ENCODE data around the gene GDF2. TPM values are rescaled to one million over a fixed set of nuclear protein-coding genes. Genes with fewer than 3 reads are reported as not detected.

Gene GDF2
- total and polyA plus RNA-seq, 2 experiments from 2014 or later, result not detected

DNA sequence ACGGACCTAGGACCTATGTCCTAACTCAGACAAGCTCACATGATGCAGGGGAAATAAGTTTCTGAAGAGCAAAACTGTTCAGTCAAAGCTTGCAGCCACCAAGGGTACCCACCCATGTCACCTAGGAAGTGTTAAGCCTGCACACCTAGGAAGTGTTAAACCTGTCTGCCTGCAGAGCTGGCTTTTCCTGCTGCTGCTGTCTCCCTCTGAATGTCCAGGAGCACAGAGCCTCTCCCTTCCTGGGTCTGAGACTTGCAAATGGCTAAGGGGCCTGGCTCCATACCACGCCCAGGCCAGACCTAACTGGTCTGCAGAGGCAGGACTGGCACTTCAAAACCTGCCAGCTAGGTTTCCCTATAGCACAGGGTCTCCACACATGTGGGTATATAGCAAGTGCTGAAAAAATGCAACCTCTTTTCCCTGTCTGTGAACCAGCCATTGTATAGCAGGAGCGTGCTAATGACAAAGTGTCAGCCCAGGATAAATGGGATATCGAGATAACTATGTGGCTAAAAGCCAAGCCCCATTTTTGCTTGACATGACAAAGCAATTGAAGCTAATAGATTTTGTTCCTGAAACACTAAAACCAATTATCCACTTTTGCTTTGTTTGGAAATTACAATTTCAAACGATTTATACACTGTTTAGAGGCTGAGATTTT, 1.5 kb downstream of the GDF2 start:
- ATAC-seq, result no peak
- H3K27me3 Mint-ChIP-seq (ENCODE audit: insufficient read depth, low read depth, poor library complexity), result peaks cover 1% of the 10 kb centered on the region
- Histone ChIP-seq H3K9me2 (ENCODE audit: insufficient read depth) (0 out of 2 replicates have a peak, but pooled peaks cover 4% of the 10 kb centered on the region), H3K4me3 (no peak overlapping the region), H4K20me1 (replicated peaks; ENCODE audit: insufficient read depth) (no peaks in the 10 kb centered on the region), H2AFZ (no peak overlapping the region), H3K27me3 (ENCODE audit: insufficient read depth) (no peaks in the 10 kb centered on the region), H3K79me2 (replicated peaks; ENCODE audit: insufficient read depth) (no peaks in the 10 kb centered on the region), H3K4me2 (no peak overlapping the region), H3K36me3 (ENCODE audit: insufficient read depth) (no peaks in the 10 kb centered on the region), H3K4me1 (ENCODE audit: insufficient read depth) (no peaks in the 10 kb centered on the region), H3K27ac (ENCODE audit: low read depth) (no peak overlapping the region), H3F3A (replicated peaks; ENCODE audit: low read depth) (no peaks in the 10 kb centered on the region)
- no peak for DNase-seq (ENCODE audit: low spot score)
- H3K27ac Mint-ChIP-seq, result no peak overlapping the region
- no peak for TF ChIP-seq NANOG (IDR thresholded peaks at IDR 0.05; ENCODE audit: borderline replicate concordance)
- TF ChIP-seq, protein P1, sequence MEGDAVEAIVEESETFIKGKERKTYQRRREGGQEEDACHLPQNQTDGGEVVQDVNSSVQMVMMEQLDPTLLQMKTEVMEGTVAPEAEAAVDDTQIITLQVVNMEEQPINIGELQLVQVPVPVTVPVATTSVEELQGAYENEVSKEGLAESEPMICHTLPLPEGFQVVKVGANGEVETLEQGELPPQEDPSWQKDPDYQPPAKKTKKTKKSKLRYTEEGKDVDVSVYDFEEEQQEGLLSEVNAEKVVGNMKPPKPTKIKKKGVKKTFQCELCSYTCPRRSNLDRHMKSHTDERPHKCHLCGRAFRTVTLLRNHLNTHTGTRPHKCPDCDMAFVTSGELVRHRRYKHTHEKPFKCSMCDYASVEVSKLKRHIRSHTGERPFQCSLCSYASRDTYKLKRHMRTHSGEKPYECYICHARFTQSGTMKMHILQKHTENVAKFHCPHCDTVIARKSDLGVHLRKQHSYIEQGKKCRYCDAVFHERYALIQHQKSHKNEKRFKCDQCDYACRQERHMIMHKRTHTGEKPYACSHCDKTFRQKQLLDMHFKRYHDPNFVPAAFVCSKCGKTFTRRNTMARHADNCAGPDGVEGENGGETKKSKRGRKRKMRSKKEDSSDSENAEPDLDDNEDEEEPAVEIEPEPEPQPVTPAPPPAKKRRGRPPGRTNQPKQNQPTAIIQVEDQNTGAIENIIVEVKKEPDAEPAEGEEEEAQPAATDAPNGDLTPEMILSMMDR (conservative IDR thresholded peaks at IDR 0.05; ENCODE audit: low read depth in 2 of 2), result no peak
- no peak for TF ChIP-seq EZH2 (IDR thresholded peaks at IDR 0.05; ENCODE audit: low read depth, unreplicated experiment)
- TF ChIP-seq, protein P2, sequence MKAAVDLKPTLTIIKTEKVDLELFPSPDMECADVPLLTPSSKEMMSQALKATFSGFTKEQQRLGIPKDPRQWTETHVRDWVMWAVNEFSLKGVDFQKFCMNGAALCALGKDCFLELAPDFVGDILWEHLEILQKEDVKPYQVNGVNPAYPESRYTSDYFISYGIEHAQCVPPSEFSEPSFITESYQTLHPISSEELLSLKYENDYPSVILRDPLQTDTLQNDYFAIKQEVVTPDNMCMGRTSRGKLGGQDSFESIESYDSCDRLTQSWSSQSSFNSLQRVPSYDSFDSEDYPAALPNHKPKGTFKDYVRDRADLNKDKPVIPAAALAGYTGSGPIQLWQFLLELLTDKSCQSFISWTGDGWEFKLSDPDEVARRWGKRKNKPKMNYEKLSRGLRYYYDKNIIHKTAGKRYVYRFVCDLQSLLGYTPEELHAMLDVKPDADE (IDR thresholded peaks at IDR 0.05), result no peak
- no peak for TF ChIP-seq CREB1 (CRISPR knock-in tag; IDR thresholded peaks at IDR 0.05; ENCODE audit: low read depth)
- TF ChIP-seq, protein P3, sequence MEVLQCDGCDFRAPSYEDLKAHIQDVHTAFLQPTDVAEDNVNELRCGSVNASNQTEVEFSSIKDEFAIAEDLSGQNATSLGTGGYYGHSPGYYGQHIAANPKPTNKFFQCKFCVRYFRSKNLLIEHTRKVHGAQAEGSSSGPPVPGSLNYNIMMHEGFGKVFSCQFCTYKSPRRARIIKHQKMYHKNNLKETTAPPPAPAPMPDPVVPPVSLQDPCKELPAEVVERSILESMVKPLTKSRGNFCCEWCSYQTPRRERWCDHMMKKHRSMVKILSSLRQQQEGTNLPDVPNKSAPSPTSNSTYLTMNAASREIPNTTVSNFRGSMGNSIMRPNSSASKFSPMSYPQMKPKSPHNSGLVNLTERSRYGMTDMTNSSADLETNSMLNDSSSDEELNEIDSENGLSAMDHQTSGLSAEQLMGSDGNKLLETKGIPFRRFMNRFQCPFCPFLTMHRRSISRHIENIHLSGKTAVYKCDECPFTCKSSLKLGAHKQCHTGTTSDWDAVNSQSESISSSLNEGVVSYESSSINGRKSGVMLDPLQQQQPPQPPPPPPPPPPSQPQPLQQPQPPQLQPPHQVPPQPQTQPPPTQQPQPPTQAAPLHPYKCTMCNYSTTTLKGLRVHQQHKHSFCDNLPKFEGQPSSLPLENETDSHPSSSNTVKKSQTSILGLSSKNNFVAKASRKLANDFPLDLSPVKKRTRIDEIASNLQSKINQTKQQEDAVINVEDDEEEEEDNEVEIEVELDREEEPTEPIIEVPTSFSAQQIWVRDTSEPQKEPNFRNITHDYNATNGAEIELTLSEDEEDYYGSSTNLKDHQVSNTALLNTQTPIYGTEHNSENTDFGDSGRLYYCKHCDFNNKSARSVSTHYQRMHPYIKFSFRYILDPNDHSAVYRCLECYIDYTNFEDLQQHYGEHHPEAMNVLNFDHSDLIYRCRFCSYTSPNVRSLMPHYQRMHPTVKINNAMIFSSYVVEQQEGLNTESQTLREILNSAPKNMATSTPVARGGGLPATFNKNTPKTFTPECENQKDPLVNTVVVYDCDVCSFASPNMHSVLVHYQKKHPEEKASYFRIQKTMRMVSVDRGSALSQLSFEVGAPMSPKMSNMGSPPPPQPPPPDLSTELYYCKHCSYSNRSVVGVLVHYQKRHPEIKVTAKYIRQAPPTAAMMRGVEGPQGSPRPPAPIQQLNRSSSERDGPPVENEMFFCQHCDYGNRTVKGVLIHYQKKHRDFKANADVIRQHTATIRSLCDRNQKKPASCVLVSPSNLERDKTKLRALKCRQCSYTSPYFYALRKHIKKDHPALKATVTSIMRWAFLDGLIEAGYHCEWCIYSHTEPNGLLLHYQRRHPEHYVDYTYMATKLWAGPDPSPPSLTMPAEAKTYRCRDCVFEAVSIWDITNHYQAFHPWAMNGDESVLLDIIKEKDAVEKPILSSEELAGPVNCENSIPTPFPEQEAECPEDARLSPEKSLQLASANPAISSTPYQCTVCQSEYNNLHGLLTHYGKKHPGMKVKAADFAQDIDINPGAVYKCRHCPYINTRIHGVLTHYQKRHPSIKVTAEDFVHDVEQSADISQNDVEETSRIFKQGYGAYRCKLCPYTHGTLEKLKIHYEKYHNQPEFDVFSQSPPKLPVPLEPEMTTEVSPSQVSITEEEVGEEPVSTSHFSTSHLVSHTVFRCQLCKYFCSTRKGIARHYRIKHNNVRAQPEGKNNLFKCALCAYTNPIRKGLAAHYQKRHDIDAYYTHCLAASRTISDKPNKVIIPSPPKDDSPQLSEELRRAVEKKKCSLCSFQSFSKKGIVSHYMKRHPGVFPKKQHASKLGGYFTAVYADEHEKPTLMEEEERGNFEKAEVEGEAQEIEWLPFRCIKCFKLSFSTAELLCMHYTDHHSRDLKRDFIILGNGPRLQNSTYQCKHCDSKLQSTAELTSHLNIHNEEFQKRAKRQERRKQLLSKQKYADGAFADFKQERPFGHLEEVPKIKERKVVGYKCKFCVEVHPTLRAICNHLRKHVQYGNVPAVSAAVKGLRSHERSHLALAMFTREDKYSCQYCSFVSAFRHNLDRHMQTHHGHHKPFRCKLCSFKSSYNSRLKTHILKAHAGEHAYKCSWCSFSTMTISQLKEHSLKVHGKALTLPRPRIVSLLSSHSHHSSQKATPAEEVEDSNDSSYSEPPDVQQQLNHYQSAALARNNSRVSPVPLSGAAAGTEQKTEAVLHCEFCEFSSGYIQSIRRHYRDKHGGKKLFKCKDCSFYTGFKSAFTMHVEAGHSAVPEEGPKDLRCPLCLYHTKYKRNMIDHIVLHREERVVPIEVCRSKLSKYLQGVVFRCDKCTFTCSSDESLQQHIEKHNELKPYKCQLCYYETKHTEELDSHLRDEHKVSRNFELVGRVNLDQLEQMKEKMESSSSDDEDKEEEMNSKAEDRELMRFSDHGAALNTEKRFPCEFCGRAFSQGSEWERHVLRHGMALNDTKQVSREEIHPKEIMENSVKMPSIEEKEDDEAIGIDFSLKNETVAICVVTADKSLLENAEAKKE (CRISPR knock-in tag; IDR thresholded peaks at IDR 0.05), result no peak
- TF ChIP-seq ZNF331 (CRISPR knock-in tag; IDR thresholded peaks at IDR 0.05; ENCODE audit: low read depth), result no peak
- no peak for TF ChIP-seq POLR2AphosphoS5 (IDR thresholded peaks at IDR 0.05; ENCODE audit: low read depth)
- TF ChIP-seq REST (IDR thresholded peaks at IDR 0.05; ENCODE audit: unreplicated experiment), result no peak
- no peak for TF ChIP-seq EZH2phosphoT487 (IDR thresholded peaks at IDR 0.05; ENCODE audit: unreplicated experiment)
- no peak for TF ChIP-seq JUNB (IDR thresholded peaks at IDR 0.05; ENCODE audit: unreplicated experiment)
- TF ChIP-seq STAT1 (IDR thresholded peaks at IDR 0.05; ENCODE audit: unreplicated experiment), result no peak
- no peak for TF ChIP-seq ZNF114 (CRISPR knock-in tag; IDR thresholded peaks at IDR 0.05)
- H3K36me3 Mint-ChIP-seq (ENCODE audit: low read depth), result no peaks in the 10 kb centered on the region
- H3K4me3 Mint-ChIP-seq, result no peak overlapping the region
- no peaks in the 10 kb centered on the region for H3K9me3 Mint-ChIP-seq
- H3K4me1 Mint-ChIP-seq, result no peaks in the 10 kb centered on the region

Measured in GM23338 (cell line).